Gastroesophageal sphincter (tissue), 4 donors: ENCODE results near the gene ZSCAN5C. TPM values are rescaled to one million over a fixed set of nuclear protein-coding genes. Genes with fewer than 3 reads are reported as not detected.

ENCODE experiments used
- ATAC-seq: fragments of 150-250 bp; one replicate; pipeline ENCODE4 v1.9.1; 2016; ENCODE audit warnings: mild to moderate bottlenecking, moderate library complexity
- H3K27ac ChIP-seq, 4 donors: fragments of 200-600 bp; sonication (generic) in 3 of 4; 1 replicate in 3 of 4; 2 replicates in 1 of 4; pipeline ENCODE4 v1.5.1; 2016 to 2019
- H3K27me3 ChIP-seq: fragments of 200-600 bp; sonication (generic); one replicate; pipeline ENCODE4 v1.5.1; 2019
- H3K36me3 ChIP-seq, 2 donors: fragments of 200-600 bp; sonication (generic); one replicate each; pipeline ENCODE4 v1.5.1; 2019; ENCODE audit warnings: control low read depth in 1 of 2
- H3K4me1 ChIP-seq, 3 donors: fragments of 200-600 bp; sonication (generic); 1 replicate in 2 of 3; 2 replicates in 1 of 3; pipeline ENCODE4 v1.5.1; 2016 to 2019; ENCODE audit warnings: control low read depth in 2 of 3
- H3K4me3 ChIP-seq, 2 donors: fragments of 200-600 bp; sonication (generic); one replicate each; pipeline ENCODE4 v1.5.1; 2019; ENCODE audit warnings: mild to moderate bottlenecking in 1 of 2, moderate library complexity in 1 of 2
- H3K9me3 ChIP-seq, 3 donors: fragments of 200-600 bp; sonication (generic); one replicate each; pipeline ENCODE4 v1.5.1; 2017 to 2019; ENCODE audit warnings: control low read depth in 2 of 3
- EP300 ChIP-seq: sonication (generic); formaldehyde crosslinking; IDR thresholded peaks from one replicate; pipeline ENCODE4 v1.6.1; 2017; ENCODE audit warnings: antibody characterized with exemption, mild to moderate bottlenecking
- POLR2A ChIP-seq, 2 donors: fragments of 450-650 bp; IDR thresholded peaks; one replicate each; pipeline ENCODE4 v1.6.1; 2017; ENCODE audit warnings: antibody characterized with exemption in 2 of 2, mild to moderate bottlenecking in 2 of 2, moderate library complexity in 1 of 2
- POLR2AphosphoS5 ChIP-seq: sonication (generic); formaldehyde crosslinking; IDR thresholded peaks from one replicate; pipeline ENCODE4 v1.6.1; 2017; ENCODE audit warnings: antibody characterized with exemption
- WGBS, 2 donors: methylation state at CpG; one replicate each; pipeline ENCODE4 v1.1.5; 2018; ENCODE audit warnings: low coverage in 1 of 2; 5-methylcytosine and 5-hydroxymethylcytosine counted together
- total RNA-seq, 4 donors: library from RNA; depleted of rRNA; stranded (reverse); fragments of >200 nt; gene quantifications; one replicate each; pipeline ENCODE4 v1.1.0, GENCODE V29; 2016
- TF ChIP-seq, protein P1 (sequence below), 4 experiments: fragments of 200-600 bp in 2 of 4; fragments of 450-650 bp in 2 of 4; sonication (generic) in 1 of 4; IDR thresholded peaks; one replicate each; pipeline ENCODE4 v1.5.1; 2017 to 2019; ENCODE audit warnings: antibody characterized with exemption in 4 of 4, mild to moderate bottlenecking in 2 of 4, moderate library complexity in 2 of 4

The ZSCAN5C gene
- total RNA-seq, 4 donors from 2014 or later, result not detected

GRCh38 chr19:56156768-56157167 is 45.3 kb upstream of the ZSCAN5C start:
- no peak for ATAC-seq
- Histone ChIP-seq H3K27ac (peak overlapping the region in 3 of 4 donors; percentile 31 to 41 (median 37)), H3K4me1 (peaks cover 0 to 22% (median 0%) of the 10 kb centered on the region in 3 donors), H3K4me3 (no peak overlapping the region), H3K9me3 (no peaks in the 10 kb centered on the region), H3K36me3 (peaks cover 0 to 79% of the 10 kb centered on the region in 2 donors), H3K27me3 (no peaks in the 10 kb centered on the region)
- TF ChIP-seq, protein P1, sequence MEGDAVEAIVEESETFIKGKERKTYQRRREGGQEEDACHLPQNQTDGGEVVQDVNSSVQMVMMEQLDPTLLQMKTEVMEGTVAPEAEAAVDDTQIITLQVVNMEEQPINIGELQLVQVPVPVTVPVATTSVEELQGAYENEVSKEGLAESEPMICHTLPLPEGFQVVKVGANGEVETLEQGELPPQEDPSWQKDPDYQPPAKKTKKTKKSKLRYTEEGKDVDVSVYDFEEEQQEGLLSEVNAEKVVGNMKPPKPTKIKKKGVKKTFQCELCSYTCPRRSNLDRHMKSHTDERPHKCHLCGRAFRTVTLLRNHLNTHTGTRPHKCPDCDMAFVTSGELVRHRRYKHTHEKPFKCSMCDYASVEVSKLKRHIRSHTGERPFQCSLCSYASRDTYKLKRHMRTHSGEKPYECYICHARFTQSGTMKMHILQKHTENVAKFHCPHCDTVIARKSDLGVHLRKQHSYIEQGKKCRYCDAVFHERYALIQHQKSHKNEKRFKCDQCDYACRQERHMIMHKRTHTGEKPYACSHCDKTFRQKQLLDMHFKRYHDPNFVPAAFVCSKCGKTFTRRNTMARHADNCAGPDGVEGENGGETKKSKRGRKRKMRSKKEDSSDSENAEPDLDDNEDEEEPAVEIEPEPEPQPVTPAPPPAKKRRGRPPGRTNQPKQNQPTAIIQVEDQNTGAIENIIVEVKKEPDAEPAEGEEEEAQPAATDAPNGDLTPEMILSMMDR (IDR thresholded peaks at IDR 0.05), result no peak
- TF ChIP-seq EP300, result no peak
- no peak for TF ChIP-seq POLR2A (IDR thresholded peaks at IDR 0.05)
- TF ChIP-seq POLR2AphosphoS5, result no peak
- WGBS, 2 donors, result 100% methylated on average over 1 of the region's 11 CpGs; no CpG with 5 or more reads in 1 of the 2 donors

DNA sequence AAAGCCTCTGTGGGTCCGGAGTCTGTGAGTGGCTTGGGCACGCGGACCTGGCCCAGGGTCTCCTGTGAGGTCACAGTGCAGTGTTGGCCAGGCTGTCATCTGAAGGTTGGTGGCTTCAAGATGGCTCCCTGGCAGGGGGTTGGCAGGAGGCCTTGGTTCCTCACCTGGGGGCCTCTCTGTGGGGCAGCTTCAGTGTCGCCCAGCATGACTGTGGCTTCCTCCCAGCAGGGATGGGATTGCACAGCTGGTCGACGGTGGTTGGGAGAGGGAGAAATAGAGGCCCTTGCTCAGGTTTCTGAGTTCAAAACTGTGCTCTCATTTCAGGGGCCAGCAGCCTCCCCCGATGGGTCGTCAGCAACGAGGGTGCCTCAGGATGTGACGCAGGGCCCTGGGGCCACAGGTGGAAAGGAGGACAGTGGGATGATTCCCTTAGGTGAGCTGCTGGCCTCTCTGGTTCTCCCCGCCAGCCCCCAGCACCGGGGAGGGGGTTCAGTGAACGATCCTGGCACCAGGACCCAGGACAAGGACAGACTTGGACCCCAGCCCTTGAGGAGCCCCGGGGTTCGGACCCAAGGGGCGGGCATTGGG is 43.8 kb upstream of the ZSCAN5C start:
- WGBS, 2 donors, result 92% methylated on average over 3 of the region's 16 CpGs; no CpG with 5 or more reads in 1 of the 2 donors
- Histone ChIP-seq H3K27ac (no peak overlapping the region), H3K9me3 (no peaks in the 10 kb centered on the region), H3K36me3 (peaks cover 0 to 85% of the 10 kb centered on the region in 2 donors), H3K4me3 (no peak overlapping the region), H3K4me1 (peaks cover 0 to 15% (median 0%) of the 10 kb centered on the region in 3 donors), H3K27me3 (no peaks in the 10 kb centered on the region)
- no peak for ATAC-seq
- TF ChIP-seq, protein P1 (IDR thresholded peaks at IDR 0.05), result no peak
- TF ChIP-seq EP300 (no peak), POLR2A (IDR thresholded peaks at IDR 0.05) (no peak), POLR2AphosphoS5 (no peak)

DNA sequence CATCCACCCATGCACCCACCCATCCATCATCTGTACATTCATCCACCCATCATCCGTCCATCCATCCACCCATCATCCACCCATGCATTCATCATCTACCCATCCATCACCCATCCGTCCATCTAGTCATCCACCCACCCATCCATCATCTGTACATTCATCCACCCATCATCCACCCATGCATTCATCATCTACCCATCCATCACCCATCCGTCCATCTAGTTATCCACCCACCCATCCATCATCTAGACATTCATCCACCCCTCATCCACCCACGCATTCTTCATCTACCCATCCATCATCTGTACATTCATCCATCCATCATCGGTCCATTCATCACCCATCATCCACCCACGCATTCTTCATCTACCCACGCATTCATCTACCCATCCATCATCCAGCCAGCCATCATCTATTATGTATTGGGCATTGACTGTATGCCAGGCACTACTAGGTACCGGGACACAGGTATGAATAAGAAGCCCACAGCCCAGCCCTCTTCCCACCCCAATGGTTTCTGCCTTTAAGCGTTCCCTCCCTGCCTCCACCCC is 43.0 kb upstream of the ZSCAN5C start:
- no peak for ATAC-seq
- Histone ChIP-seq H3K4me1 (peaks cover 0 to 15% (median 0%) of the 10 kb centered on the region in 3 donors), H3K27me3 (no peaks in the 10 kb centered on the region), H3K36me3 (peaks cover 0 to 83% of the 10 kb centered on the region in 2 donors), H3K27ac (no peak overlapping the region), H3K4me3 (no peak overlapping the region), H3K9me3 (no peaks in the 10 kb centered on the region)
- TF ChIP-seq POLR2A (IDR thresholded peaks at IDR 0.05) (no peak), POLR2AphosphoS5 (no peak), EP300 (no peak)
- TF ChIP-seq, protein P1 (IDR thresholded peaks at IDR 0.05), result no peak
- WGBS, 2 donors, result 88 to 91% methylated on average over 7 to 9 of the region's 9 CpGs

- peaks cover 0 to 76% of the 10 kb centered on the region in 2 donors for H3K36me3 ChIP-seq
- no peaks in the 10 kb centered on the region for H3K9me3 ChIP-seq
- H3K4me3 ChIP-seq, result no peak overlapping the region
- H3K27me3 ChIP-seq, result no peaks in the 10 kb centered on the region
- 92% methylated on average over 16 of the region's 69 CpGs; no CpG with 5 or more reads in 1 of the 2 donors for WGBS, 2 donors
- H3K27ac ChIP-seq, result no peak overlapping the region
- H3K4me1 ChIP-seq, result peaks cover 0 to 14% (median 0%) of the 10 kb centered on the region in 3 donors
- no peak for TF ChIP-seq POLR2AphosphoS5
- TF ChIP-seq, protein P1 (IDR thresholded peaks at IDR 0.05), result no peak
- TF ChIP-seq POLR2A (IDR thresholded peaks at IDR 0.05), result no peak
- TF ChIP-seq EP300, result no peak
- ATAC-seq, result no peak
Observed at GRCh38 chr19:56159622-56160271, 42.3 kb upstream of the ZSCAN5C start.
